K562 (cell line): ENCODE results near the gene IRF1. TPM values are rescaled to one million over a fixed set of nuclear protein-coding genes. Genes with fewer than 3 reads are reported as not detected.

Source experiments
- CBFA2T2 ChIP-seq: fragments of 450-650 bp; conservative IDR thresholded peaks from 2 replicates; pipeline ENCODE4 v1.6.1; 2017; ENCODE audit warnings: mild to moderate bottlenecking
- CBFA2T3 ChIP-seq: fragments of 450-650 bp; IDR thresholded peaks from 2 replicates; pipeline ENCODE4 v1.6.1; 2017
- DMBX1 ChIP-seq: fragments of 250-450 bp; sonication (Bioruptor Pico); IDR thresholded peaks from 2 replicates; pipeline ENCODE4 v1.8.0; 2022; ENCODE audit warnings: inconsistent platforms, mild to moderate bottlenecking, moderate library complexity, borderline replicate concordance
- ELK1 ChIP-seq: sonication (generic); formaldehyde crosslinking; IDR thresholded peaks from 2 replicates; pipeline ENCODE4 v1.8.1; 2022; ENCODE audit warnings: missing genetic modification reagents
- ETV5 ChIP-seq: sonication (generic); formaldehyde crosslinking; IDR thresholded peaks from 2 replicates; pipeline ENCODE4 v1.4.0; 2020; ENCODE audit warnings: low read depth, mild to moderate bottlenecking, missing genetic modification reagents
- FOXM1 ChIP-seq, 2 experiments: fragments of 450-650 bp in 1 of 2; sonication (generic) in 1 of 2; formaldehyde crosslinking in 1 of 2; IDR thresholded peaks; 2 replicates each; pipeline versions ENCODE4 v1.6.1 to v1.9.0; 2017 to 2022; ENCODE audit warnings: low read depth in 2 of 2, mild to moderate bottlenecking in 2 of 2, missing genetic modification reagents in 1 of 2, moderate library complexity in 1 of 2
- GABPB1 ChIP-seq: sonication (generic); formaldehyde crosslinking; IDR thresholded peaks from 2 replicates; pipeline ENCODE4 v1.8.0; 2022; ENCODE audit warnings: mild to moderate bottlenecking, missing genetic modification reagents
- HDAC2 ChIP-seq: fragments of 450-650 bp; IDR thresholded peaks from 2 replicates; pipeline ENCODE4 v1.6.1; 2016; ENCODE audit warnings: mild to moderate bottlenecking
- MAZ ChIP-seq, 2 experiments: fragments of 450-650 bp in 1 of 2; sonication (generic) in 1 of 2; formaldehyde crosslinking; IDR thresholded peaks in 1 of 2; conservative IDR thresholded peaks in 1 of 2; 2 replicates each; pipeline versions ENCODE4 v1.4.0 to v1.5.0; 2020; ENCODE audit warnings: mild to moderate bottlenecking in 1 of 2, missing genetic modification reagents in 1 of 2
- POLR2G ChIP-seq: fragments of 200-400 bp; formaldehyde crosslinking; IDR thresholded peaks from 2 replicates; pipeline ENCODE4 v1.6.1; 2017; ENCODE audit warnings: low read depth, mild to moderate bottlenecking, antibody characterized with exemption, low read length, moderate library complexity
- RAD21 ChIP-seq, 2 experiments: fragments of 250-450 bp in 1 of 2; fragments of 450-650 bp in 1 of 2; sonication (Bioruptor Pico) in 1 of 2; formaldehyde crosslinking in 1 of 2; IDR thresholded peaks in 1 of 2; conservative IDR thresholded peaks in 1 of 2; 2 replicates each; pipeline versions ENCODE4 v1.4.0 to v1.8.0; 2020 to 2022; ENCODE audit warnings: mild to moderate bottlenecking in 2 of 2, moderate library complexity in 1 of 2
- RCOR1 ChIP-seq, 2 experiments: IDR thresholded peaks; 2 replicates each; pipeline ENCODE4 v1.6.1; 2012; ENCODE audit warnings: low read depth in 2 of 2, low read length in 2 of 2, borderline replicate concordance in 1 of 2, improper control_type of control experiment in 1 of 2
- SAFB2 ChIP-seq: fragments of 200-400 bp; formaldehyde crosslinking; IDR thresholded peaks from 2 replicates; pipeline ENCODE4 v1.6.1; 2018; ENCODE audit warnings: borderline replicate concordance, low read length, low read depth, moderate library complexity; ENCODE audit not compliant: severe bottlenecking
- SMAD4 ChIP-seq: fragments of 250-450 bp; sonication (Bioruptor Pico); conservative IDR thresholded peaks from 2 replicates; pipeline ENCODE4 v1.8.0; 2021; ENCODE audit warnings: inconsistent platforms, mild to moderate bottlenecking, moderate library complexity
- SRSF3 ChIP-seq: fragments of 200-400 bp; formaldehyde crosslinking; IDR thresholded peaks from 2 replicates; pipeline ENCODE4 v1.6.1; 2016; ENCODE audit warnings: mild to moderate bottlenecking, low read length, moderate library complexity; ENCODE audit not compliant: insufficient read depth
- TCF3 ChIP-seq: sonication (generic); formaldehyde crosslinking; IDR thresholded peaks from 2 replicates; pipeline ENCODE4 v1.4.0; 2020; ENCODE audit warnings: mild to moderate bottlenecking, missing genetic modification reagents
- TCFL5 ChIP-seq: fragments of 250-450 bp; sonication (Bioruptor Pico); conservative IDR thresholded peaks from 2 replicates; pipeline ENCODE4 v1.6.1; 2021; ENCODE audit warnings: mild to moderate bottlenecking, moderate library complexity, matching md5 sums
- ZFP36 ChIP-seq: fragments of 150-350 bp; IDR thresholded peaks from 2 replicates; pipeline ENCODE4 v1.6.1; 2018; ENCODE audit warnings: low read length, low read depth; ENCODE audit not compliant: partially characterized antibody
- ZNF212 ChIP-seq: fragments of 450-650 bp; formaldehyde crosslinking; IDR thresholded peaks from 2 replicates; pipeline ENCODE4 v1.4.0; 2020; ENCODE audit warnings: mild to moderate bottlenecking
- ZNF232 ChIP-seq: sonication (generic); formaldehyde crosslinking; IDR thresholded peaks from 2 replicates; pipeline ENCODE4 v1.8.0; 2022; ENCODE audit warnings: mild to moderate bottlenecking, missing genetic modification reagents
- ZNF311 ChIP-seq: fragments of 250-450 bp; sonication (Bioruptor Pico); IDR thresholded peaks from 2 replicates; pipeline ENCODE4 v1.4.0; 2020; ENCODE audit warnings: mild to moderate bottlenecking, moderate library complexity
- ZNF444 ChIP-seq: fragments of 250-450 bp; sonication (Bioruptor Pico); IDR thresholded peaks from 2 replicates; pipeline ENCODE4 v1.4.0; 2020; ENCODE audit warnings: mild to moderate bottlenecking, moderate library complexity
- ZNF639 ChIP-seq, 2 experiments: fragments of 200-800 bp in 1 of 2; sonication (Bioruptor generic) in 1 of 2; sonication (generic) in 1 of 2; formaldehyde crosslinking in 1 of 2; IDR thresholded peaks in 1 of 2; conservative IDR thresholded peaks in 1 of 2; 2 replicates each; pipeline versions ENCODE4 v1.5.0 to v1.6.1; 2016 to 2020; ENCODE audit warnings: missing compliant biosample characterization in 1 of 2, missing genetic modification characterization in 1 of 2, missing genetic modification reagents in 1 of 2
- ZNF75A ChIP-seq: fragments of 450-650 bp; formaldehyde crosslinking; IDR thresholded peaks from 2 replicates; pipeline ENCODE4 v1.4.0; 2020; ENCODE audit warnings: mild to moderate bottlenecking
- polyA plus RNA-seq, 8 experiments: library from polyadenylated mRNA; depleted of rRNA in 4 of 8; stranded (reverse) in 5 of 8; unstranded in 3 of 8; fragments of >200 nt; fragmentation: Nextera tagmentation in 2 of 8; fragmentation: Illumina TruSeq in 1 of 8; extraction: Ambion mirVana in 2 of 8; extraction: Trizol in 1 of 8; gene quantifications; 2 replicates each; pipeline versions ENCODE4 v1.2.1 to v1.2.3, GENCODE V29; 2011 to 2014; ENCODE audit warnings: inconsistent platforms in 1 of 8, missing spikeins in 1 of 8
- total RNA-seq, 7 experiments: library from RNA; depleted of rRNA in 6 of 7; stranded (reverse); fragments of >200 nt in 6 of 7; fragmentation: Illumina TruSeq in 2 of 7; extraction: Trizol in 2 of 7; gene quantifications; 2 replicates each; pipeline versions ENCODE4 v1.2.1 to v1.2.3, GENCODE V29; 2011 to 2021; ENCODE audit warnings: low replicate concordance in 1 of 7

The IRF1 gene
- total and polyA plus RNA-seq, 9 of the 15 experiments (the other 6 are each of a cell fraction or from before 2014, with no cell fraction given) = 1.1 to 12.3 (median 5.9) TPM

- 0 out of 2 replicates have a peak, but pooled peaks have one; percentile 20 for TF ChIP-seq ZNF212 (CRISPR knock-in tag)
- TF ChIP-seq POLR2G = 0 out of 2 replicates have a peak, but pooled peaks have one; percentile 28
- peak in 1 of 2 experiments; percentile 34; a peak in 2 of 4 replicates for TF ChIP-seq RAD21 (CRISPR knock-in tag; conservative IDR thresholded peaks at IDR 0.05 in 1 of 2, IDR thresholded peaks at IDR 0.05 in 1 of 2)
- no peak for TF ChIP-seq HDAC2
- TF ChIP-seq TCFL5 (CRISPR knock-in tag) = 0 out of 2 replicates have a peak, but pooled peaks have one; percentile 33
- TF ChIP-seq SMAD4 (CRISPR knock-in tag) = peak; percentile 77
- TF ChIP-seq FOXM1 (IDR thresholded peaks at IDR 0.05; ENCODE audit: low read depth) = no peak
- 0 out of 2 replicates have a peak, but pooled peaks have one; percentile 66 for TF ChIP-seq FOXM1 (CRISPR knock-in tag; IDR thresholded peaks at IDR 0.05; ENCODE audit: low read depth)
- TF ChIP-seq ZNF639 (CRISPR knock-in tag; conservative IDR thresholded peaks at IDR 0.05 in 1 of 2, IDR thresholded peaks at IDR 0.05 in 1 of 2) = peak in 1 of 2 experiments; percentile 69; a peak in 1 of 4 replicates
- TF ChIP-seq CBFA2T2 = 0 out of 2 replicates have a peak, but pooled peaks have one; percentile 5
- TF ChIP-seq DMBX1 = peak; percentile 75; the same call in 1 of the 2 replicates
- 0 out of 2 replicates have a peak, but pooled peaks have one; percentile 18 for TF ChIP-seq ZNF444 (CRISPR knock-in tag)
- TF ChIP-seq ELK1 (CRISPR knock-in tag) = no peak
- peak; percentile 80 for TF ChIP-seq ZNF311 (CRISPR knock-in tag)
- TF ChIP-seq ETV5 (CRISPR knock-in tag) = peak; percentile 61; the same call in 1 of the 2 replicates
- TF ChIP-seq ZFP36 = peak; percentile 9
- 0 out of 2 replicates have a peak, but pooled peaks have one; percentile 28 for TF ChIP-seq CBFA2T3
- no peak for TF ChIP-seq SRSF3
- TF ChIP-seq MAZ (CRISPR knock-in tag; conservative IDR thresholded peaks at IDR 0.05 in 1 of 2, IDR thresholded peaks at IDR 0.05 in 1 of 2) = peak in 1 of 2 experiments; percentile 67; a peak in 3 of 4 replicates
- 0 out of 2 replicates have a peak, but pooled peaks have one; percentile 15 for TF ChIP-seq TCF3 (CRISPR knock-in tag)
- TF ChIP-seq ZNF232 = no peak
- peak; percentile 69 for TF ChIP-seq GABPB1 (CRISPR knock-in tag)
- no peak for TF ChIP-seq SAFB2
- 0 out of 4 replicates have a peak, but pooled peaks of 1 of the 2 experiments have one; percentile 7 for TF ChIP-seq RCOR1 (IDR thresholded peaks at IDR 0.05; ENCODE audit: borderline replicate concordance in 1 of 2, low read depth in 2 of 2, low read length in 2 of 2)
- TF ChIP-seq ZNF75A = 0 out of 2 replicates have a peak, but pooled peaks have one; percentile 34
Measured at GRCh38 chr5:132466433-132467286, 23.9 kb downstream of the IRF1 start (continued).
